Stromal cell of bone marrow (primary cell): Measurements from ENCODE around the gene RGL3.
"Not testable (repeated sequence)": the region's sequence is repeated elsewhere in the genome, so short reads cannot be mapped to it uniquely, and the experiment has no call there.

Source experiments
- DNase-seq: peaks from one replicate; pipeline ENCODE4 v3.0.0-alpha.2; 2012; ENCODE audit warnings: low read depth

The RGL3 gene

GRCh38 chr19:11448923-11449554 is 29.9 kb upstream of the RGL3 start:
- no peak for DNase-seq

GRCh38 chr19:11448410-11448809 is 29.3 kb upstream of the RGL3 start:
- no peak for DNase-seq

GRCh38 chr19:11447347-11448262 is 28.5 kb upstream of the RGL3 start:
- DNase-seq: no peak

- DNase-seq: no peak
These were observed 27.7 kb upstream of the RGL3 start for GRCh38 chr19:11446652-11447301.

GRCh38 chr19:11446271-11446651 is 27.1 kb upstream of the RGL3 start:
- DNase-seq: no peak

- no peak for DNase-seq
These were observed 26.0 kb upstream of the RGL3 start for GRCh38 chr19:11445141-11445540.

GRCh38 chr19:11444059-11444458 is 24.9 kb upstream of the RGL3 start:
- no peak for DNase-seq

- DNase-seq: no peak
These were observed 18.8 kb upstream of the RGL3 start for GRCh38 chr19:11437955-11438354.

- DNase-seq: no peak
These were observed 16.8 kb upstream of the RGL3 start for GRCh38 chr19:11435833-11436313.

GRCh38 chr19:11435057-11435832 is 16.1 kb upstream of the RGL3 start, which contains the start of the genes ODAD3 and PRKCSH:
Gene ODAD3 (minus strand): TSS chr19:11435121. CDS start chr19:11435016, 105 bp downstream.
Gene PRKCSH (plus strand): TSS chr19:11435635. CDS start chr19:11436118, 483 bp downstream.
- DNase-seq: peak; percentile 99

- no peak for DNase-seq
These were observed 15.6 kb upstream of the RGL3 start for GRCh38 chr19:11434703-11435056.

GRCh38 chr19:11433526-11433925 is 14.4 kb upstream of the RGL3 start:
- not testable (repeated sequence) for DNase-seq

- DNase-seq: no peak
These were observed 7.5 kb upstream of the RGL3 start for GRCh38 chr19:11426656-11427055.

GRCh38 chr19:11425719-11426457 is 6.8 kb upstream of the RGL3 start:
- no peak for DNase-seq

- no peak for DNase-seq
These were observed 4.7 kb upstream of the RGL3 start for GRCh38 chr19:11423791-11424181.

- no peak for DNase-seq
These were observed 4.2 kb upstream of the RGL3 start for GRCh38 chr19:11423164-11423790.

GRCh38 chr19:11422163-11423065 is 3.3 kb upstream of the RGL3 start:
- DNase-seq: no peak

- DNase-seq: no peak
These were observed 2.4 kb upstream of the RGL3 start for GRCh38 chr19:11421371-11422098.
